Mesodermal cell (in vitro differentiated cells): ENCODE data around the gene HERC4.
"Not testable (repeated sequence)": the region's sequence is repeated elsewhere in the genome, so short reads cannot be mapped to it uniquely, and the experiment has no call there.

Source experiments
- H3K27ac ChIP-seq: 2 replicates; pipeline ENCODE4 v1.7.0; 2013; ENCODE audit warnings: mild to moderate bottlenecking, low read depth, low read length, moderate library complexity; ENCODE audit not compliant: severe bottlenecking
- H3K36me3 ChIP-seq: 2 replicates; pipeline ENCODE4 v1.7.1; 2013; ENCODE audit warnings: mild to moderate bottlenecking, low read length, moderate library complexity; ENCODE audit not compliant: control insufficient read depth, insufficient read depth
- H3K4me1 ChIP-seq: one replicate; pipeline ENCODE4 v1.7.1; 2013; ENCODE audit warnings: mild to moderate bottlenecking, low read length; ENCODE audit not compliant: insufficient read depth, control insufficient read depth, poor library complexity, severe bottlenecking
- H3K4me3 ChIP-seq: 2 replicates; pipeline ENCODE4 v1.7.0; 2013; ENCODE audit warnings: low read length, control low read depth, mild to moderate bottlenecking; ENCODE audit not compliant: insufficient read depth, poor library complexity, severe bottlenecking; ENCODE audit errors: extremely low read depth
- H3K9me3 ChIP-seq: 2 replicates; pipeline ENCODE4 v1.7.1; 2013; ENCODE audit warnings: mild to moderate bottlenecking, low read length, moderate library complexity; ENCODE audit not compliant: control insufficient read depth
- WGBS, 2 experiments: methylation state at CpG; one replicate each; pipeline ENCODE4 v1.1.5; 2013; ENCODE audit warnings: missing lambda C conversion rate in 2 of 2; ENCODE audit not compliant: insufficient coverage in 2 of 2; 5-methylcytosine and 5-hydroxymethylcytosine counted together

The HERC4 gene

DNA sequence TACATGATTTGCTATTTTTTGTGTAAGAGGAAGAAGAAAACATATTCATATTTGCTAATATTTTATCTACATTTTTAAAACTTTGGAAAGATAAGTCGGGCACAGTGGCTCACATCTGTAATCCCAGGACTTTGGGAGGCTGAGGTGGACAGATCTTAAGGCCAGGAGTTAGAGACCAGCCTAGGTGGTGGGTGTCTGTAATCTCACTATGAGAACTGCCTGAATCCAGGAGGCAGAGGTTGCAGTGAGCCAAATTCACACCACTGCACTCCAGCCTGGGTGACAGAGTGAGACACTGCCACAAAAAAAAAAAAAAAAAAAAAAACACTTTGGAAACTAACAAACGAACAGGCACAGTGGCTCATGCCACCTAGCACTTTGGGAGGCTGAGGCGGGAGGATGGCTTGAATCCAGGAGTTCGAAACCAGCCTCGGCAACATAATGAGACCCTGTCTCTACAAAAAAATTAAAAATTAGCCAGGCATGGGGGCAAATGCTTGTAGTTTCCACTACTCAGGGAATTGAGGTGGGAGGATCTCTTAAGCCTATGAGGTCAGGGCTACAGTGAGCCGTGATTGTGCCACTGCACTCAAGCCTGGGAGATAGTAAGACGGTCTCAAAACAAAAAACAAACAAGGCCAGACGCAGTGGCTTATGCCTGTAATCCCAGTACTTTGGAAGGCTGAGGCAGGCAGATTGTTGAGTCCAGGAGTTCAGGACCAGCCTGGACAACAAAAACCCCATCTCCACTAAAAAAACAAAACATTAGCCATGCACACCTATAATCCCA is 25.6 kb downstream of the HERC4 start:
- no peak overlapping the region for H3K4me3 ChIP-seq
- peaks cover 4% of the 10 kb centered on the region for H3K4me1 ChIP-seq
- peaks cover 3% of the 10 kb centered on the region for H3K9me3 ChIP-seq
- whole genome bisulfite sequencing, 2 experiments = 71 to 74% methylated on average over 5 to 6 of the region's 8 CpGs
- peaks cover 9% of the 10 kb centered on the region for H3K36me3 ChIP-seq
- H3K27ac ChIP-seq = no peak overlapping the region

DNA sequence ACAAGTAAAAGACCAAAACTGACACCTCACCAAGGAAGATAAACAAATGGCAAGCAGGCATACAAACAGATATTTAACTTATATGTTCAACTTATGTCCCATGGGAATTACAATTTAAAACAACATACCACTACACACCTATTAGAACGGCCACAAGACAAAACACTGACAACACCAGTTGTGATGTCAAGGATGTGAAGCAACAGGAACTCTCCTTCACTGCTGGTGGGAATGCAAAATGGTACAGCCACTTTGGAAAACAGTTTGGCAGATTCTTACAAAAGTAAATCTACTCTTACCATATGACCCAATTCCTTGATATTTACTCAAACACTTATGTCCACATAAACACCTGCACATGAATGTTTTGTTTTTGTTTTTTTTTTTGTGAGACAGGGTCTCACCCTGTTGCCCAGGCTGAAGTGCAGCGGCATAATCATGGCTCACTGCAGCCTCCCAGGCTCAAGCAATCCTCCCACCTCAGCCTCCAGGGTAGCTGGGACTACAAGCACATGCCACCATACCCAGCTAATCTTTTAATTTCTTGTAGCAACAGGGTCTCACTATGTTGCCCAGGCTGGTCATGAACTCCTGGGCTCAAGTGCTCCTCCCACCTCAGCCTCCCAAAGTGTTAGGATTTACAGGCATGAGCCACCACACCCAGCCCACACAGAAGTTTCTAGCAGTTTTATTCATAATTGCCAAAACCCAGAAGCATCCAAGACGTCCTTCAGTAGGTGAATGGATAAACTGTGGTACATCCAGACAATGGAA is 27.3 kb downstream of the HERC4 start:
- Histone ChIP-seq H3K27ac (no peak overlapping the region), H3K9me3 (peaks cover 3% of the 10 kb centered on the region), H3K4me3 (no peak overlapping the region), H3K36me3 (peaks cover 16% of the 10 kb centered on the region), H3K4me1 (peaks cover 4% of the 10 kb centered on the region)
- 93% methylated on average over 2 of the region's 3 CpGs; no CpG with 5 or more reads in 1 of the 2 experiments for WGBS, 2 experiments

DNA sequence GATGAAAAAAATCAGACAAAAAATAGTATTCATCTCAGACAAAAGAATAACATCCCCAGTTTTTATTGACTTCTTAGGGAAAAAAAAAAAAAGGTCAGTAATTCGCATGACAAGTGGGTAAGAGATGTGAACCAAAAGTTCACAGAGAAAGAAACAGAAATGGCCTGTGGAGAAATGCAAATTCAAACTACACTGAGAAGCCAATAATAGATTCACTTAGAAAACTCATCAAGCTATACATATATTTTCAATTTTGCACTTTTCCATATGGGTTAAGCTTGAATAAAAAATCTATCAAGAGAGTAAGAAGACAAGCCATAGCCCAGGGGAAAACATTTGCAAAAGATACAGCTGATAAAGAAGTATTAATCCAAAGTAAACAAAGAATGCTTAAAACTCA is 28.0 kb downstream of the HERC4 start:
- Histone ChIP-seq H3K4me1 (peaks cover 4% of the 10 kb centered on the region), H3K4me3 (no peak overlapping the region), H3K36me3 (peaks cover 19% of the 10 kb centered on the region), H3K9me3 (peaks cover 3% of the 10 kb centered on the region), H3K27ac (no peak overlapping the region)
- WGBS, 2 experiments = no CpG with 5 or more reads among the region's 1 CpG

DNA sequence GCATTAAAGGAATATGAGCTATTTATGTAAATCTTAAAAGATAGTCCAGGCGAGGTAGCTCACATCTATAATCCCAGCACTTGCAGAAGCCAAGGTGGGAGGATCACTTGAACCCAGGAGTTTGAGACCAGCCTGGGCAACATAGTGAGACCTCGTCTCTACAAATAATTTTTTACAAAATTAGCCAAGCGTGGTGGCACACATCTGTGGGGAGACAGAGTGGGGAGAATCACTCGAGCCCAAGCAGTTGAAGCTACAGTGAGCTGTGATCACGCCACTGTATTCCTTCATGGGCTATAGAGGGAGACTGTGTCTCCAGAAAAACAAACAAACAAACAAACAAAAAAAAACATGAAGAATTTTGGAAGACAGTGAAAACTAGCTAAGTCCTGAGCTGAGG is 28.4 kb downstream of the HERC4 start:
- H3K27ac ChIP-seq = no peak overlapping the region
- peaks cover 4% of the 10 kb centered on the region for H3K4me1 ChIP-seq
- H3K4me3 ChIP-seq = no peak overlapping the region
- 83 to 100% methylated on average over 1 of the region's 5 CpGs for WGBS, 2 experiments
- peaks cover 20% of the 10 kb centered on the region for H3K36me3 ChIP-seq
- H3K9me3 ChIP-seq = peaks cover 3% of the 10 kb centered on the region

DNA sequence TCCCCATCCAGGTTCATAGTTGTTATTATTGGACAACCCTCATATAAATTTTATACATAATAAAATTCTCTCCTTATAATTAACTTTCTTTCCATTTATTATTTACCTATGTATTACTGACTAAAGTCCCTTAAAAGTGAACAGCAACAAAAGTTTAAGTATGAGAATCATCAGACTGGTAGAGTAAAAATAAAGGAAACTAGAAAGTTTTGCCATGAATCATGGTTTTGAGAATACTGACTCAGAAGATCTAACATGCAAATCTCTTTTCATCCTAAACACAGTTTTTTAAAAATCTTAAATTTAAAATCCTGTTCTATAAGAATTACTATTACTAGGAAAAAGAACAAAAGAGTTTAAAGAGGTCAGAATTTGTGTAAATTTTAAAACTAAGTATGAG is 32.1 kb downstream of the HERC4 start:
- Histone ChIP-seq H3K4me3 (no peak overlapping the region), H3K9me3 (peaks cover 3% of the 10 kb centered on the region), H3K27ac (no peak overlapping the region), H3K4me1 (peaks cover 4% of the 10 kb centered on the region), H3K36me3 (peaks cover 34% of the 10 kb centered on the region)

DNA sequence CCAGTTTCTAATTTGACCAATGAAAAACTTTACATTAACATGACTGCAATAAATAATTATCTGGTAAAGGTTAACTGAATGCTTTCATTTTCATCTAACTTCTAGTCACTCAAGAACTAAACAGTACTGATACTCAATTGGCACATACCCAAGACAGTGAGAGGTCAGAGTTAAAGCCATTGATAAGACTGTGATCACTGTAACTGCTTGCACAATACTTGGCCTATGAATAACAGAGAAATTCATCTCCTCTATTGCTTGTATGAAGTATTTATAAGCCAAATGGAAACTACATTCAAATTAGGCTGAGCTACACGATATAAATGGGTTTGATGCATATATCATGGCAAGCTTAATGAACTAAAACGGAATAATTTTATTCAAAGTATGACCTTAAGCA is 43.0 kb downstream of the HERC4 start:
- Histone ChIP-seq H3K9me3 (no peaks in the 10 kb centered on the region), H3K4me1 (no peaks in the 10 kb centered on the region), H3K27ac (no peak overlapping the region), H3K36me3 (peaks cover 32% of the 10 kb centered on the region), H3K4me3 (no peak overlapping the region)
- WGBS, 2 experiments = no CpG with 5 or more reads among the region's 2 CpGs

DNA sequence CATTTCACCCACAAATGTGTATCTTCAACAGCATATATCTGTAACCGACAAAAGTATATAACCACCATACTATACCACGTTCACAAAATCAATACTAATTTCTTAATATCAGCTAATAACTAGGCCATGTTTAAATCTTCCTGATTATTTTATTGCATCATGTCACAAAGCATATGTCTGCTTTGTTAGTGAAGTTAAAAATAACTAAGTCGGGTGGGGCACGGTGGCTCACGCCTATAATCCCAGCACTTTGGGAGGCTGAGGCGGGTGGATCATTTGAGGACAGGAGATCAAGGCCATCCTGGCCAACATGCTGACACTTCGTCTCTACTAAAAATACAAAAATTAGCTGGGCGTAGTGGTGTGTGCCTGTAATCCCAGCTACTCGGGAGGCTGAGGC is 47.7 kb downstream of the HERC4 start:
- 89 to 93% methylated on average over 3 to 7 of the region's 9 CpGs for WGBS, 2 experiments
- H3K4me3 ChIP-seq = no peak overlapping the region
- no peaks in the 10 kb centered on the region for H3K9me3 ChIP-seq
- H3K27ac ChIP-seq = no peak overlapping the region
- H3K36me3 ChIP-seq = peaks cover 33% of the 10 kb centered on the region
- no peaks in the 10 kb centered on the region for H3K4me1 ChIP-seq

DNA sequence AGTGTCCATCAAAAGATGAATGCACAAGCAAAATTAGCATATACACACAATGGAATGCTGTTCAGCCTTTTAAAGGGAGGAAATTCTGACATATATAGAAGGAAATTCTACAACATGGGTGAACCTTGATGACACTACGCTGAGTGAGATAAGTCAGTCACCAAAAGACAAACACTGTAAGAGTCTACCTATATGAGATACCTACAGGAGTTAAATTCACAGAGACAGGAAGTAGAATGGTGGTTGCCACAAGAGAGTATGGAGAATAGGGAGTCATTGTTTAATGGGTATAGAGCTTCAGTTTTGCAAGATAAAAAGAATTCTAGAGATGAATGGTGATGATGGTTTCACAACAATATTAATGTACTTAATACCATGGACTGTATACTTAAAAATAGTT is 51.8 kb downstream of the HERC4 start:
- no peak overlapping the region for H3K4me3 ChIP-seq
- peaks cover 33% of the 10 kb centered on the region for H3K36me3 ChIP-seq
- H3K4me1 ChIP-seq = no peaks in the 10 kb centered on the region
- WGBS, 2 experiments = no CpG with 5 or more reads among the region's 1 CpG
- H3K27ac ChIP-seq = no peak overlapping the region
- H3K9me3 ChIP-seq = no peaks in the 10 kb centered on the region

DNA sequence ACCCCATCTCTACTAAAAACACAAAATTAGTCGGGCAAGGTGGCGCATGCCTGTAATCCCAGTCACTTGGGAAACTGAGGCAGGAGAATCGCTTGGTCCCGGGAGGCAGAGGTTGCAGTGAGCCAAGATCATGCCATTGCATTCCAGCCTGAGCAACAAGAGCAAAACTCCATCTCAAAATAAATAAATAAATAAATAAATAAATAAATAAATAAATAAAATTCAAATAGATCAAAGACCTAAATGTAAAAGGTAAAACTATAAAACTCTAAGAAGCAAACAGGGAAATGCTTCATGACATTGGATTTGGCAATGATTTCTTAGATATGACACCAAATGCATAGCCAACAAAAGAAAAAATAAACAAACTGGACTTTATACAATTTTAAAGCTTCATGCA is 52.8 kb downstream of the HERC4 start:
- 100% methylated on average over 2 to 4 of the region's 4 CpGs for WGBS, 2 experiments
- not testable (repeated sequence) for H3K9me3 ChIP-seq, H3K27ac ChIP-seq, H3K4me1 ChIP-seq, H3K4me3 ChIP-seq
- peaks cover 37% of the 10 kb centered on the region for H3K36me3 ChIP-seq

DNA sequence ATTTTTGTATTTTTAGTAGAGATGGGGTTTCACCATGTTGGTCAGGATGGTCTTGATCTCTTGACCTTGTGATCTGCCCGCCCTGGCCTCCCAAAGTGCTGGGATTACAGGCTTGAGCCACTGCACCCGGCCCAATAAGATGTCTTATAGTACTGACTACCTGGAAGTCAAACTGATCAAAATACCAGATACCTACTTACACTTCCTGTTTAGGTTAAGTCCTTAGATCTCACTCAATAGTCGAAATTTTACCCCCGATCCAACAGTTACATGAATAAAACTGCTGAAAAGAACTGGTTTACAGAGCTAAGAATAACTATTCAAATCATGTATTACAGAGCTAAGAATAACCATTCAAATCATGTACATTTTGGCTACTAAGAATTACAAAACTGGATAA is 58.6 kb downstream of the HERC4 start:
- not testable (repeated sequence) for H3K27ac ChIP-seq, H3K4me1 ChIP-seq, H3K4me3 ChIP-seq, H3K9me3 ChIP-seq
- peaks cover 44% of the 10 kb centered on the region for H3K36me3 ChIP-seq
- 95 to 100% methylated on average over 3 to 4 of the region's 4 CpGs for WGBS, 2 experiments

DNA sequence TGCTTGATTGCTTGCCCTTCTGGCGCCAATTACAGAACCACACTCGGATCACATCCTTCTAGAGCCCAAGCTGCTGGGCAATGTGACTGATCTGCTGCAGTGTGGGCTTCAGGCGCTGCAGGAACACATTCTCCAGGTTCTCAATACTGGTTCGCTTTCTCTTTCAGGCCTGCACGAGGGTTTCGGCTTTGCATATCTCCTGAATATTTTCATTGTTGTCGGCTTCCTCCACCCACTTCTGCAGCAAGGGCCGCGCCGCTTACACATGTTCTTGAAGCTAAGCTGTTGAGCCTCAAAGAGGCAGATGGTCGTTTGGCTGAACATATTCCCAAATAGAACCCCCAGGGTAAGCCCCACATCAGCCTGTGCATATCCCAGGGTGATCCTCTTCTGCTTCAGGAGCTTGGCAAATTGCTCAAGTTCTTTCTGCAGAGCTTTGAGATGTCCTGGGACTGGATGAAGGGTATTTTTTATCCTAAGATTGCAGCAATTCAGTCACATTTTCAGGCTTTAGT is 64.6 kb downstream of the HERC4 start:
- Histone ChIP-seq H3K4me3 (no peak overlapping the region), H3K4me1 (no peaks in the 10 kb centered on the region), H3K36me3 (peaks cover 79% of the 10 kb centered on the region), H3K9me3 (no peaks in the 10 kb centered on the region), H3K27ac (no peak overlapping the region)
- 90 to 93% methylated on average over 11 of the region's 11 CpGs for WGBS, 2 experiments
